Measurements from ENCODE around the gene MACROH2A2.
"Not testable (repeated sequence)": the region's sequence is repeated elsewhere in the genome, so short reads cannot be mapped to it uniquely, and the experiment has no call there.

Gene MACROH2A2

DNA sequence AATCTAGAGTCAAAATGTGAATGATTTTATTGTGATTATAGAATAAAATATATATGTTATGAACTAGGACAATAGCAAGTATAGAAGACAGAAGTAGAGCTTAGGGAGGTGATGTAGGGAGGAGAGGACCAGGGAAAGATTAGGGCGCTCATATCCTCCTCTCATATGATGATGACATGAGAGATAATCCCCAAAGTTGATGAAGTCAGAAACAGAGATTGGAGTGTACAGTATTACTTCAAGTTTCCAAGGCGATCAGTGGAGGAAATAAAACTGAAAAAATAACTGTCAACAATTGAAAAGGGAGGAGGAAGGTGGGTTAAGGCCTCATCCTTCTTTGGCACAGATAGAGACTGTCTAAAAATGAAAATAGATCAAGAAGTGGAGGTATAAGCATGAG is 14.9 kb downstream of the MACROH2A2 start:
- DNase-seq (ENCODE audit: low spot score) (no peak), FAIRE-seq (no peak)

DNA sequence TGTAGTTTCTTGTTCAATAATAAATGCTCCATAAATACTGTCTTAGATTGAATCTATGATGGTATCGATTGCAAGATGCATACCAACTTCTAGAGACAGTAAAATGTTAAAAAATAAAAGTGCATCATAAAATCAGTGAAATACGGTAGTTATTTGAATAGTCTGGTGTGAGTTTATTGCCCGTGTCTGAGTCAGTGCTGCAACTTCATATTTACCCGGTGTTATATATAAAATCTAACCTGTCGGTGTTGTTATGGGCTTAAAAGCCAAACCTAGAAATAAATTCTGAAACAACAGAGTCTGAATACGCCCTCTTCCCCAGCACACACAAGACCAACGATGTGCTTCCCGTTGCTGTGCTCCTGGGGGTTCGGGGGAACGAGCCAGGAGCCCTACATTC is 16.3 kb downstream of the MACROH2A2 start:
- no peak for FAIRE-seq
- DNase-seq (ENCODE audit: low spot score): no peak

DNA sequence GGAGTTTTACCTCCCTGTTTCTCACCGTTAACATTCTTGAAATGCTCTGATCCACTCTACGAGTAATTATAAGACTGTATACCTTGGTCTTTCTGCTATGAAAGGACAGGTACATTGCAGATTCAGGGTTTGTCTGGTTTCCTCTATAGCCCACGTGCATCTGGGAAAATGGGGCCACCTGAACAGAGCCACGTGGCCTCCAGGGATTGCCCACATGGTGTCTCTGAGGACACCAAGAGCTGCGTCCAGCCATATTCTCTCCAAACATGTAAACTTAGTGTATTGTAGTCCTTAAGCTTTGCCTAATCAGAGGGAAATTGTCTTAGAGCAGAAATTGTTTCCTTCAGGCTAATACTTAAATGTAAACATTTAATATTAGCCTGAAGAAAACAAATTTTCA is 16.7 kb downstream of the MACROH2A2 start:
- no peak for DNase-seq (ENCODE audit: low spot score)
- no peak for FAIRE-seq

DNA sequence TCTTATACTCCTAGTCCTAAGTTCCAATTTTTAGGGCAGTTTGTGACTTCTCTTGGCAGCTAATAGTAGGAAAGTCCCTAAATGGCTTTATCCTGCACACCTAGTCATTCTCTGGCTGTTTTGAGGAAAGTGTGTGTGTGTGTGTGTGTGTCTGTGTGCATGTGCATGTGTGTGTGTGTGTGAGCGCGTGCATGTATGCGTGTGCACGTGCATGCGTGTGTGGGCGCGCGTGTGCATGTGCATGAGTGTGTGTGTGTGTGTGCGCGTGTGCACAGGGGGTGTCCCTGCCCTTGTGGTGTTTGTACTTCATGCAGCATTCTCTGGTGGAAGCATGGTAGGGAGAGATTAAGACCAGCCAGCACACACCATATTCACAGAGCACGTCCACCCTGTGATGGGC is 18.2 kb downstream of the MACROH2A2 start:
- DNase-seq (ENCODE audit: low spot score): no peak
- FAIRE-seq: no peak

DNA sequence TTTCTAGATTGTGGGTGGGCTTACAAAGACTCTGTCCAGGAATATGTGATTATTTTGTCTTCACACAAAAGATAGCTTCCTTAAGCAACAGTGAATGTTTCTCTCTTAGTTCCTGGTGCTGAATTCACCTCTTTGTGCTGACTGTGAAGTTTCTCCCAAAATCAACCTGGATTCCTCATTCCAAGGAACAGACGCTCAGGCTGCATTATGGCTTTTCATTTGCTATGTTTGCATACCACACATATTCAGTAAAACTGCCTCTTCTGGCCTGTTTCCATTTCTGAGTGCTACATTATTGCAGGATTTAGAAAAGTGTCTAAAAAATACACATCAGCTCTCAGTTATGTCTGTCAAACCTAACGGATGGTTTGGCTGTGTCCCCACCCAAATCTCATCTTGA is 21.5 kb downstream of the MACROH2A2 start:
- no peak for FAIRE-seq

DNA sequence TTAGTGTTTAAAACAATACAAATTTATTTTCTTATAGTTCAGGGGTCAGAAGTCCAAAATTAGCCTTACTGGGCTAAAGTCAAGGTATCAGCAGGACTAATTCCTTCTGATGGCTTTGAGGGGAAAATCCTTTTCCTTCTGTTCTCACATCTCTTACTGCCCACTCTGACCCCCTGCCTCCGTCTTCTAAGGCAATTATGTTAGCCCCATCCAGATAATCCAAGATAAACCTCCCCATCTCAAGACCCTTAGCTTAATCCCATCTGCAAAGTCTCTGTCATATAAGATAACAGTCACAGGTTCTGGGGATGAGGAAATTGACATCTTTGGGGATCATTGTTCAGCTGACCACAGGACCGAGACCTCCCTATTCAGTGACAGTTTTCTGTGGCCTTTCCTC is 22.3 kb downstream of the MACROH2A2 start:
- DNase-seq (ENCODE audit: low spot score): no peak
- FAIRE-seq: no peak

More for the DNA sequence above, 21.5 kb downstream of the MACROH2A2 start:
- DNase-seq (ENCODE audit: low spot score): no peak

DNA sequence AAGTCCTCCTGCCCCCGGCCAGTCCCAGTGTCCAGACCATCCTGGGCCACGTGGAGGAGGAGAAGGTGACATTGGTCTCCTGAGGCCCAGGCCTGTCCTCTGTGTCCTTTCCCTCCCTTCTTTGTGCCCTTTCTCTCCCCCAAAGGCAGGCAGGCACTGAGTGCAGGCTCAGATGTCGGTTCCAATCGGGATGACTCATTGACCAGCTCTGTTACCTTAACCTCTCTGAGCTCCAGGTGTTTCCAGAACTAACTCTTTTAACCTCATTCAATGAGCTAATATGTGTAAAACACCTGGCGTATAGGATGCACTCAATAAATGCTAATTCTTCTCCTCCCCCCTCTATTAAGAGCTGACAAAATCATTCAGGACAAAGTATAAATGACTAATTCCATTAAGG is 25.7 kb downstream of the MACROH2A2 start:
- DNase-seq (ENCODE audit: low spot score) (no peak), FAIRE-seq (no peak)

DNA sequence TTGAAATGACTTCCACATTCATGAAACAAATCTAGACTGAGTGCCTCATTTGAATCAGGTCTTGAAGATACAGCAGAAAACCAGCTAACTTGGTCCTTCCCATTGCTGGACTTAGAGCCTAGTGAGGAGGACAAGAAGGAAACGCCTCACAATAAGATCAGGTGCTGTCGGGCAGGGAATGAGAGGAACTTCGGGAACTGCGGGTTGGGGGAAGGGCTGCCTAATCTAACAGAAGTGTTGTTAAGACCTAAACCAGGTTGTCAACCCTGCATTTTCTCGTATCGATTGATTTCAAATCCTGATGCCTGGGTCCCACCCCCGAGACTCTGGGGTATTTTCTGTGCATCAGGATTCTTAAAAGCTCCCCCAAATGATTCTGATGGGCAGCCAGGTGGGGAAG is 26.3 kb downstream of the MACROH2A2 start:
- FAIRE-seq (no peak), DNase-seq (ENCODE audit: low spot score) (no peak)

DNA sequence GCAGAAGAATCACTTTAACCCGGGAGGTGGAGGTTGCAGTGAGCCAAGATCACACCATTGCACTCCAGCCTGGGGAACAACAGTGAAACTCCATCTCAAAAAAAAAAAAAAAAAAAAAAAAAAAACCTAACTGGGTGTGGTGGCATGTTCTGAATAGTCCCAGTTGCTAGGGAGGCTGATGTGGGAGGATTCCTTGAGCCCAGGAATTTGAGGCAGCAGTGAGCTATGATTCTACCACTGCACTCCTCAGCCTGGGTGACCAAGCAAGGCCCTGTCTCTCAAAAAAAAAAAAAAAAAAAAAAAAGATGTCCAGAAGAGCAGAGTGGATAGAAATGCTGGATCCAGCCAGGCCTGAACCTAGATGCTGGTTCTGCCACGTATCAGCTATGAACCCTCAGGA is 28.1 kb downstream of the MACROH2A2 start:
- DNase-seq (ENCODE audit: low spot score); FAIRE-seq: not testable (repeated sequence)

DNA sequence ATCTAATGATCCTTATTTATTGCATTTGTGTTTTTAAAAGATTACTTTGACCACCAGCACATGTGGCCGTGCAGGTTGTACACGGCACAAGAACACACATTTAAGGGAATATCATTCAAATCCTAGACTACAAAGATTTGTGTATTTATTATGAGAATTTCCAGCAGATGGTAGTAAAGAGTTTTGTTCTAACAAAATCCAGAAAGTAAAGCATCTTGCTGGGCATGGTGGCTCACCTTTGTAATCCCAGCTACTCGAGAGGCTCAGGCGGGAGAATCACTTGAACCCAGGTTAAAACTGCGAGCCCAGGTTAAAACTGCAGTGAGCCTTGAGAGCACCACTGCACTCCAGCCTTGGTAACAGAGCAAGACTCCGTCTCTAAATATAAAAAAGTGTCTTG is 31.5 kb downstream of the MACROH2A2 start:
- FAIRE-seq (no peak), DNase-seq (ENCODE audit: low spot score) (no peak)

DNA sequence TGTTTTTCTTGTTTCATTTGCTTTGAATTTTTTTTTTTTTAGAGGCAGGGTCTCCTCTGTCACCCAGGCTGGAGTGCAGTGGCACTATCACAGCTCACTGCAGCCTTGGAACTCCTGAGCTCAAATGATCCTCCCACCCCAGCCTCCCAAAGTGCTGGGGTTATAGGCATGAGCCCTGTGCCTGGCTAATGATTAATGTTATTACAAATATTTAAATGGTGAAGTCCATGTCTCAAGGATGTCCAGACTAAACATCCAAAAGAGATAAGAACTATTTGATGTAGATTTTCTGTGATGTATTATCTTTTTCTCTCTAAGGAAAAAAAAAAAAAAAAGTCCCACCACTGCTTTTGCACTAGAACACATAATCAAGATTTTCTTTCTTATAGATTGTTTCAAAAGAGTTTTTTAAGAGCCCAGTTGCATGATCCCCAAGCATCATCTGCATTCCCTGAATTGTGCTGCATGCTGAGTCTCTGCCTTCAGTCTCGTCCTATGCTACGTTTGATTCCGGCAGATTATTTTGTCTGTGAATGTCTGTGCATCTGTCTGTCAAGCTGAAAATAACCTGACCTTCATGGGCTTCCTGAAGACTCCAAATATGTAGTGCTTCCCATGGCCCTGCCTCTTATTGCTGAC is 33.4 kb downstream of the MACROH2A2 start:
- FAIRE-seq (no peak), DNase-seq (ENCODE audit: low spot score) (no peak)

DNA sequence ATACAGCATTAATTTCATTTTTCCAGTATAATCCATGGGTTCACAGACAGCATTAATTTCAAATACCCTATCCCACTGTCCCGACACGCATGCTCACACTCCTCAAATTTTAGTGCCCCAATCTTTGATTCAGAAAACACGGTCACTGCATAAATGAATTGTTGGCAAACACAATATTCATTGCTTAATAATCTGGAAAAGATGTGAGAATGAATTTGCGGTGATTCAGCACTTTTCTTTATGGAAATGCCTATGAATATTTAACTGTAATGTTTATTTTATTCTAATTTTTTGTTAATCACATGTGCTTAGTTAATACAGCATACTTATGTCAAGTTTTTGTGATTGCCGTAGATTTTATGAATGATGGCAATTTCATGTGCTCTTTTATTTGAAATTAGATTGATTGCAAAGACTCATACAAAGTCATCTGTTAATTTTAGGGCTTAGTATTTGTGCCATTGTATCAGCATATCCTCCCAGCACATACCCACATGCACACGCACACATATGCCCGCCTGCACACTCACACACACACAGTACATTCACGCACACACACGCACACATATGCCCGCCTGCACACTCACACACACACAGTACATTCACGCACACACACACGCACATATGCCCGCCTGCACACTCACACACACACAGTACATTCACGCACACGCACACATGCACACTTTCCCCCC is 35.1 kb downstream of the MACROH2A2 start:
- FAIRE-seq (no peak), DNase-seq (ENCODE audit: low spot score) (no peak)

DNA sequence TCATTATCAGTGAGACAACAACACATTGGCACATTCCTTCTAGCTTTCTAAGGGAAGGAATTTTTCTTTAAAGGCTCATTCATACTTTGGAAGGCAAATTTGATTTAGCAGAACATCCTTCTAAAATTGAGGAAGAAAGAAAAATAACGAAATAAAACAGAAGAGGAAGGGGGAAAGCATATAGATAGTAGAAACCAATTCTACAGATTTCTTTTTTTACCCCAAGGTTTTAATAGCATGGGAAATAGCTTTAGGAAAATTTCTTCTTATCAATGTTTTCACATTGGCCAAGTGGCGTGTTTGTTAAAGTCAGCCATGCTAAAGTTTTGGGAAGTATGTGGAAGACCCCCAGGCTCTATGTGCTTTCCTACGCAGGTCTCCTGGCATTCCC is 35.7 kb downstream of the MACROH2A2 start:
- DNase-seq (ENCODE audit: low spot score) (no peak), FAIRE-seq (no peak)

DNA sequence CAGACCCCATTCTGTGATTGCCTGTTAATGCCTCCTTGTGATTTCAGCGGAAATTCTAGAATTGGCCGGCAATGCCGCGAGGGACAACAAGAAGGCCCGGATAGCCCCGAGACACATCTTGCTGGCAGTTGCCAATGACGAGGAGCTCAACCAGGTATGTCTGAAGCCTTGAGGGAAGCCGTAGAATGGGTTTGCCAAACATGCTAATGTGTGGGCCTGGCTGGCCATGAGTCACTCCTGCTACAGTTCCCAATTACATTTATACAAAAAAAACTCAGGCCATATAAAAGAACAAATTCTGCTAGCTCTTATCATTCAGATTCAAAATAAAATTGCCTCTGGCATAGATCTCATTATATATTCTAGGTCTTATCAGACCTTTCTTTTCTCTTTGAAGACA is 37.4 kb downstream of the MACROH2A2 start:
- DNase-seq (ENCODE audit: low spot score) (no peak), FAIRE-seq (no peak)

DNA sequence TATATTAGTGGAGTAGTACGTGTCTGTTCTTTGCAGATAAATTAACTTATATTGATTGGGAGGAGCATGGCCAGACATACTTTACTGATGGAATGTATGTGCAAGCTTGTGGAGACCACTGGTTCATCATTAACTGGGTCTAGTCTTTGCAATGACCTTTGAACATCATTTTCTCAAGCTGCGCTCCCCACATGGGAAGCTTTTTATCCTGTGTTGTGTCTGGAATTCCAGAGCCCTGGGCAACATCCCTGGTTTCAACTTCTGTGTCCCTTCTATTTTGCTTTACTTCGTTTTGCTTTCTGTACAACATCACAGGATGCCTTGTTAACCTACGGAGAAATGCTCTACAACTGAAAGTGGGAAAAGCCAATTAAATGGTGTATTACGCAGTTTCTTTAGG is 38.3 kb downstream of the MACROH2A2 start:
- DNase-seq (ENCODE audit: low spot score) (peak; percentile 31), FAIRE-seq (no peak)

DNA sequence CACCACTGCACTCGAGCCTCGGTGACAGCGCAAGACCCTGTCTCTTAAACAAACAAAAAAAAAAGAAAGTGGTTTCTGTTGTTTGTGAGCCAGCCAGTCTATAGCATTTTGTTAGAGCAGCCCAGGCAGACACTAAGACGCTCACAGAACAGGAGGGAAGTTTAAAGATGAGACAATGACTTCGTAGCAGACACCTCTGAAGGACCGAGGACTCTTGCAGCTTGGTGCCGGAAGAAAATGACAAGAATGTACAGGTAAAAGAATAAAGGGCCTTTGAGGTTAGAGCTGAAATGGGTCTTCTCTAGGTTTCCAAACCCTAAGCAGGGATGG is 39.7 kb downstream of the MACROH2A2 start:
- FAIRE-seq (no peak), DNase-seq (ENCODE audit: low spot score) (no peak)

DNA sequence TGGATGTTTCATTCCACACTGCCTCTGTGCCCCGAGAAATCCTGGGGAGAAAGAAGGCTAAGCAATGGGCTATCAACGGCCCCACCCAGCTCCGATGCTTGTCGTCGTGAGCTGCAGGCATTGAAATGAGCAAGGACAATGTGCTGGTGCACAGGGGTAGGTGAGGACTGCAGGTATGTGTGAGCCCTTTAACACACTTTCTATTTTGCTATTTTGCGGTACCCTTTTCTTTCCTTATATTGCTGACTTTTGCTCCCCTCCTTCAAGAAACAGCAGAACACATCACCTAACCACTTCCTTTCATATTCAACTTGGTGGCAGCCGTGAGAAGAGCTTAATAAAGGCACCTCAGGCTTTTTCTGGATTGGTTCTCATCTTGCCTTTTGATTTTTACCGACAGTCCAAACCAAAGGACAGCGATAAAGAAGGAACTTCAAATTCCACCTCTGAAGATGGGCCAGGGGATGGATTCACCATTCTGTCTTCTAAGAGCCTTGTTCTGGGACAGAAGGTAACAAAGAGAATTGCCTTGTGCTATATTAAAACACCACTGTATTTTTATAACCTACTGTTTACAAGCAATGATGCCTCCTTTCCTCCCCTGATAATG is 40.8 kb downstream of the MACROH2A2 start:
- no peak for FAIRE-seq
- DNase-seq (ENCODE audit: low spot score): no peak

DNA sequence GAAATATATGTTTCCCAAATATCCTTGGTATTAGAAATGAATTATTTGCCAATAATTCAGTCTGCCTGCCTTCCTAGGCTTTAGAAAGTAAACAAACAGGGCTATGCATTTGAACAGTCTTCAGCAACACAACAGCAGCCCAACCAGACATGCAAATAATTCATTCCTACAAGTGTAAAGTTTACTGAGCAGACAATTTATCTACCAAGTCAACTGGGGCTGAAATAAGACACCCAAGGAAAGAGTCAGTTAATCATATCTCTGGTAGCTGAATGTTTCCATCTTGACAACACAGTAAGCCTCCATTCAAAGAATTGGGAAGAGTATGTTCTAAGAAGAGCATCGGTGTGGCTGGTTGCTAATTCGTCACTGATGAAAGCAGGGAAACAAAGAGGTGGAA is 41.6 kb downstream of the MACROH2A2 start:
- DNase-seq (ENCODE audit: low spot score) (no peak), FAIRE-seq (no peak)

DNA sequence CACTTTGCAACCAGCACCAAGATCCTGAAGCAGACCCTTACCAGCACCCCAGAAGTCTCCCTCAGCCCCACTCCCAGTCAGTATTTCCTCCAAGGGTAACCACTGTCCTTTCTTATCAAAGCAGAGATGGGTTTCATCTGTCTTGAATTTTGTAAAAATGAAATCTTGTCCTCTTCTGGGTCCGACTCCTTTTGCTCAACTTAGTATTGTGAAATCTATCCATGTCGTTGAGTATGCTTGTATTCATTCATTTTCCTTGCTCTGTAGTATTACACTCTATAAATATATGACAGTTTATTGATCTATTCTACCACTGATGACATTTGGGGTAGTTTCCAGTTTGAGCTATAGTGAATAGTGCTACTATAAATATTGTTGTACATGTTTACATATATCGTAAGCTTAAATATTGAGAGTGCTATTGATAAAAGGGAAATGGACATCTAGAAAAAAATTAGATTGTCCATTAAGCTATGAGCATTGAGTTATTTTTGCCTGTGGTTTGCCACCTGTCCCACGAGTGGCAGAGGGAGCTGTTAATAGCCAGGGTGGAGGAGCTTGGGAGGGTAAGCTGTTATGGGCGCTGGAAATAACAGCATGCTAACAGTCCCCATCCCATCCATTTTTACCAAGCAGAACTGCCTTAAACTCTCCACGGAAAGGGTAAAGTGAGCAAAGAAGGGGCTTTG is 43.5 kb downstream of the MACROH2A2 start:
- DNase-seq (ENCODE audit: low spot score) (no peak), FAIRE-seq (no peak)

DNA sequence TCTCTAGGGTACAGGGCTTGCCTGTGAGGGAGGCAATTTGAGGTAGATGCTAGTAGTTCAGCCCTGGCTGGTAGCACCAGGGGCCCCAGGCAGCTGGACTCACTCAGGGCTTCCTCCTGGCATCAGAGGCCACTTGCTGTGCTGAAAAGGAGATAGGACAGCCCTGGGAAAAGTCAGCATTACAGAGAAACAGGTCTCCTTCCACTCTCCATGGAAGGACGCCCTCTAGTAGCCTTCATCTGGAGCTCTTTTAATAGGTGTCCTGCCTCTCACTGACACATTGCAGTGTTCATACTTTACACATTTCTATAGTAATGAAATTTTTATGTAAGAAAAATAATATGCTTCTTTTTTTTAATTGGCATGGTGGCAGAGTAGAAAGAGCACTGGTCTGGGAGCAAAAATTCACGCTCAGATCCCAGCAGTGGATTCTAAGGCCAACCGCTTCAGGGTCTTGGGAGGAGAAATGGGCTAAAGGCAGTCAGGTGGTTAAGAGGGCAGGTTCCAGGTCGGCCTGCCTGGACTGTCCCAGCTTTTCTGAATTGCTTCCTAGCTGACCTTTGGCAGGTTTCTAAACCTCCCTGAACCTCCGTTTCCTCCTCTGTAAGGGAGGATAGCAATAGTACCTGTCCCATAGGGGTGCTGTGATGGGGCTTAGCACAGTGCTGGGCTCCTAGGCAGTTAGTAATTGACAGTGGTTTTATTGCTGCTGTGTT is 44.2 kb downstream of the MACROH2A2 start:
- FAIRE-seq (no peak), DNase-seq (ENCODE audit: low spot score) (no peak)

DNA sequence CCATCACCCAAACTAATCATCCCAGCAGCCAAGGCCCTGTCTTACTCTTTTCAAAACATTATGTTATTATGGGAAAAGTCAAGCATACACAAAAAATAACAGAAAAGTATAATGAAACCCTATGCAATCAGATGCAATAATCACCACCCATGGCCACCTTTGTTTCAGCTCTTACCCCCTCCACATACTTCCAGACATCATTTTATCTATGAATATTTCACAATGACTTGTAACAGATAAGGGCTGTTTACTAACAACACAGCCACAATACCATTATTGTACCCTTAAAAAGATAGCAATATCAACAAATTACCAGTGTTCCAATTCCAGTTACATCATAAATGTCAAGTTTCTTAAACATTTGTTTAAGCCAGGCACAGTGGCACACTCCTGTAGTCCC is 44.8 kb downstream of the MACROH2A2 start:
- FAIRE-seq: no peak

DNA sequence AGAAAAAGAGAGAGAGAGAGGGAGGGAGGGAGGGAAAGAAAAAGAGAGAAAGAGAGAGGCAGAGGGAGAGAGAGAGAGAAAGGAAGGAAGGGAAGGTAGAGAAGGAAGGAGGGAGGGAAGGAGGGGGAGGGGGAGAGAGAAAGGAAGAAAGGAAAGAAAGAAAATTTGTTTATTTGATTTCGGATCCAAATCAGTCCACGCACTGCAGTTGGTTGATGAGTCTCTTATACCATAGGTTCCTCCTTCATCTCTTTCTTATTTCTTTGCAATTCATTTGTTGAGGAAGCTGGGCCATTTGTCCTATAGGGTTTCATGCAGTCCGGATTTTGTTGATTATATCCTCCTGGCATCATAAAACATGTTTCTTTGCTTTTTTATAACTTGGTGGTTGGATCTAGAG is 45.6 kb downstream of the MACROH2A2 start:
- FAIRE-seq (no peak), DNase-seq (ENCODE audit: low spot score) (no peak)

More for the DNA sequence above, 44.8 kb downstream of the MACROH2A2 start:
- no peak for DNase-seq (ENCODE audit: low spot score)
